WTC11 (cell line): ENCODE measurements around the gene SUPT3H. TPM values are rescaled to one million over a fixed set of nuclear protein-coding genes. Genes with fewer than 3 reads are reported as not detected.

Source experiments
- ATAC-seq: fragments of 200-7000 bp; cut with Tn5 transposase; 2 replicates; pipeline ENCODE4 v1.10.0; 2021; ENCODE audit warnings: mild to moderate bottlenecking, moderate library complexity
- CTCF ChIA-PET: fragments of 300-600 bp; sonication (Branson Sonifier 250); formaldehyde crosslinking; loops from one replicate; lab custom pipeline; 2021; ENCODE audit warnings: antibody characterized with exemption; lab: Charles Lee
- POLR2A ChIA-PET: fragments of 350-600 bp; sonication (Branson Sonifier 250); formaldehyde crosslinking; loops from one replicate; lab custom pipeline; 2021; ENCODE audit warnings: antibody characterized with exemption; lab: Charles Lee
- DNase-seq: peaks from one replicate; pipeline ENCODE4 v3.0.0; 2021; ENCODE audit warnings: low spot score
- H3K27ac Mint-ChIP-seq: 2 replicates; pipeline ENCODE4 v1.8.0; 2021; ENCODE audit warnings: mixed read lengths
- H3K27me3 Mint-ChIP-seq: 2 replicates; pipeline ENCODE4 v1.8.0; 2021; ENCODE audit warnings: low read depth, mild to moderate bottlenecking, moderate library complexity, mixed read lengths
- H3K36me3 Mint-ChIP-seq: 2 replicates; pipeline ENCODE4 v1.8.0; 2021; ENCODE audit warnings: mixed read lengths
- H3K4me1 Mint-ChIP-seq: 2 replicates; pipeline ENCODE4 v1.8.0; 2022; ENCODE audit warnings: mixed read lengths
- H3K4me3 Mint-ChIP-seq: 2 replicates; pipeline ENCODE4 v1.8.0; 2021; ENCODE audit warnings: mild to moderate bottlenecking, moderate library complexity, mixed read lengths
- H3K9me3 Mint-ChIP-seq: 2 replicates; pipeline ENCODE4 v1.8.0; 2021; ENCODE audit warnings: mixed read lengths
- AR ChIP-seq: fragments of 250-450 bp; sonication (Bioruptor Pico); IDR thresholded peaks from 2 replicates; pipeline ENCODE4 v1.9.0; 2021; ENCODE audit warnings: mild to moderate bottlenecking
- CREB1 ChIP-seq: sonication (generic); formaldehyde crosslinking; IDR thresholded peaks from 2 replicates; pipeline ENCODE4 v1.8.0; 2023; ENCODE audit warnings: mild to moderate bottlenecking, missing genetic modification reagents
- E2F1 ChIP-seq: sonication (generic); formaldehyde crosslinking; IDR thresholded peaks from 2 replicates; pipeline ENCODE4 v1.8.0; 2022; ENCODE audit warnings: mild to moderate bottlenecking, missing genetic modification reagents
- ESRRA ChIP-seq: sonication (generic); formaldehyde crosslinking; IDR thresholded peaks from 2 replicates; pipeline ENCODE4 v1.8.1; 2022; ENCODE audit warnings: mild to moderate bottlenecking, missing genetic modification reagents, borderline replicate concordance
- FOXK1 ChIP-seq: sonication (generic); formaldehyde crosslinking; IDR thresholded peaks from 2 replicates; pipeline ENCODE4 v1.8.0; 2022; ENCODE audit warnings: mild to moderate bottlenecking, moderate library complexity, missing genetic modification reagents
- FOXP1 ChIP-seq: sonication (generic); formaldehyde crosslinking; IDR thresholded peaks from 2 replicates; pipeline ENCODE4 v1.8.0; 2022; ENCODE audit warnings: missing genetic modification reagents, mild to moderate bottlenecking, moderate library complexity, borderline replicate concordance
- HMGA2 ChIP-seq: fragments of 250-450 bp; sonication (Bioruptor Pico); IDR thresholded peaks from 2 replicates; pipeline ENCODE4 v1.4.0; 2021; ENCODE audit warnings: mild to moderate bottlenecking, moderate library complexity
- IRF1 ChIP-seq: sonication (generic); formaldehyde crosslinking; IDR thresholded peaks from 2 replicates; pipeline ENCODE4 v1.8.0; 2023; ENCODE audit warnings: missing genetic modification reagents
- KAT7 ChIP-seq: sonication (generic); formaldehyde crosslinking; IDR thresholded peaks from 2 replicates; pipeline ENCODE4 v1.8.1; 2023; ENCODE audit warnings: missing genetic modification reagents, mild to moderate bottlenecking, borderline replicate concordance
- MYBL2 ChIP-seq: sonication (generic); formaldehyde crosslinking; IDR thresholded peaks from 2 replicates; pipeline ENCODE4 v1.8.1; 2023; ENCODE audit warnings: mild to moderate bottlenecking, moderate library complexity, missing genetic modification reagents
- NR1H2 ChIP-seq: sonication (generic); formaldehyde crosslinking; IDR thresholded peaks from 2 replicates; pipeline ENCODE4 v1.9.0; 2021; ENCODE audit warnings: mild to moderate bottlenecking, moderate library complexity, missing genetic modification reagents
- NR2C2 ChIP-seq: sonication (generic); formaldehyde crosslinking; IDR thresholded peaks from 2 replicates; pipeline ENCODE4 v1.8.0; 2022; ENCODE audit warnings: mild to moderate bottlenecking, missing genetic modification reagents
- OVOL2 ChIP-seq: fragments of 250-450 bp; sonication (Bioruptor Pico); IDR thresholded peaks from 2 replicates; pipeline ENCODE4 v1.9.0; 2021; ENCODE audit warnings: mild to moderate bottlenecking, borderline replicate concordance
- TCF7 ChIP-seq: sonication (generic); formaldehyde crosslinking; IDR thresholded peaks from 2 replicates; pipeline ENCODE4 v1.8.0; 2022; ENCODE audit warnings: mild to moderate bottlenecking, low read depth, missing genetic modification reagents, moderate library complexity
- TP53 ChIP-seq: sonication (generic); formaldehyde crosslinking; IDR thresholded peaks from 2 replicates; pipeline ENCODE4 v1.8.1; 2023; ENCODE audit warnings: mild to moderate bottlenecking, missing genetic modification reagents
- USF1 ChIP-seq: sonication (generic); formaldehyde crosslinking; IDR thresholded peaks from 2 replicates; pipeline ENCODE4 v1.8.0; 2022; ENCODE audit warnings: mild to moderate bottlenecking, missing genetic modification reagents
- ZBTB43 ChIP-seq: sonication (generic); formaldehyde crosslinking; IDR thresholded peaks from 2 replicates; pipeline ENCODE4 v1.8.1; 2023; ENCODE audit warnings: mild to moderate bottlenecking, missing genetic modification reagents
- ZNF121 ChIP-seq: sonication (generic); formaldehyde crosslinking; IDR thresholded peaks from 2 replicates; pipeline ENCODE4 v1.8.0; 2023; ENCODE audit warnings: missing genetic modification reagents
- ZNF138 ChIP-seq: sonication (generic); formaldehyde crosslinking; conservative IDR thresholded peaks from 2 replicates; pipeline ENCODE4 v1.8.1; 2022; ENCODE audit warnings: mild to moderate bottlenecking, moderate library complexity, missing genetic modification reagents
- ZNF263 ChIP-seq: sonication (generic); formaldehyde crosslinking; IDR thresholded peaks from 2 replicates; pipeline ENCODE4 v1.8.1; 2022; ENCODE audit warnings: low read depth, mild to moderate bottlenecking, moderate library complexity, missing genetic modification reagents
- ZNF281 ChIP-seq: sonication (generic); formaldehyde crosslinking; IDR thresholded peaks from 2 replicates; pipeline ENCODE4 v1.8.0; 2023; ENCODE audit warnings: mild to moderate bottlenecking, missing genetic modification reagents
- ZNF317 ChIP-seq: sonication (generic); formaldehyde crosslinking; IDR thresholded peaks from 2 replicates; pipeline ENCODE4 v1.8.1; 2023; ENCODE audit warnings: low read depth, mild to moderate bottlenecking, moderate library complexity, missing genetic modification reagents, borderline replicate concordance
- ZNF396 ChIP-seq: fragments of 250-450 bp; sonication (Bioruptor Pico); IDR thresholded peaks from 2 replicates; pipeline ENCODE4 v1.8.0; 2021; ENCODE audit warnings: mild to moderate bottlenecking, moderate library complexity, borderline replicate concordance
- ZNF425 ChIP-seq: fragments of 250-450 bp; sonication (Bioruptor Pico); conservative IDR thresholded peaks from 2 replicates; pipeline ENCODE4 v1.9.0; 2021; ENCODE audit warnings: mild to moderate bottlenecking
- total RNA-seq: library from RNA; stranded (reverse); gene quantifications from 3 replicates; pipeline ENCODE4 v1.2.3, GENCODE V29; 2021

The SUPT3H gene
- total RNA-seq, 1 experiment from 2014 or later: 15.3 TPM

- DNase-seq (no peak), ATAC-seq (no peak)
- peaks cover 7% of the 10 kb centered on the region for H3K4me1 Mint-ChIP-seq
- POLR2A ChIA-PET: no interaction called here
- TF ChIP-seq MYBL2 (CRISPR knock-in tag): no peak
- no peak for TF ChIP-seq ZBTB43 (CRISPR knock-in tag)
- no peak for TF ChIP-seq ESRRA
- TF ChIP-seq TCF7: no peak
- no peak for TF ChIP-seq FOXK1 (CRISPR knock-in tag)
- TF ChIP-seq TP53 (CRISPR knock-in tag): no peak
- TF ChIP-seq NR2C2 (CRISPR knock-in tag): no peak
- no peak for TF ChIP-seq IRF1 (CRISPR knock-in tag)
- TF ChIP-seq NR1H2 (CRISPR knock-in tag): no peak
- no peak overlapping the region for H3K4me3 Mint-ChIP-seq
- no peak overlapping the region for H3K27ac Mint-ChIP-seq
- CTCF ChIA-PET: no interaction called here
- H3K27me3 Mint-ChIP-seq: no peaks in the 10 kb centered on the region
- H3K9me3 Mint-ChIP-seq: peaks cover 19% of the 10 kb centered on the region
- H3K36me3 Mint-ChIP-seq: peaks cover 18% of the 10 kb centered on the region
Measured at GRCh38 chr6:44896701-44897100, 481.0 kb downstream of the SUPT3H start.

GRCh38 chr6:44892579-44892978 is 485.2 kb downstream of the SUPT3H start:
- H3K27ac Mint-ChIP-seq: no peak overlapping the region
- no peak overlapping the region for H3K4me3 Mint-ChIP-seq
- ChIA-PET POLR2A (no interaction called here), CTCF (no interaction called here)
- no peaks in the 10 kb centered on the region for H3K36me3 Mint-ChIP-seq
- H3K27me3 Mint-ChIP-seq: no peaks in the 10 kb centered on the region
- DNase-seq: no peak
- H3K4me1 Mint-ChIP-seq: no peaks in the 10 kb centered on the region
- peaks cover 8% of the 10 kb centered on the region; the same call in 1 of the 2 replicates for H3K9me3 Mint-ChIP-seq
- ATAC-seq: no peak
- TF ChIP-seq FOXP1 (CRISPR knock-in tag): no peak
- no peak for TF ChIP-seq ZNF396 (CRISPR knock-in tag)
- TF ChIP-seq ZNF263 (CRISPR knock-in tag): no peak
- no peak for TF ChIP-seq ZNF281 (CRISPR knock-in tag)
- no peak for TF ChIP-seq E2F1
- no peak for TF ChIP-seq ZNF425 (CRISPR knock-in tag)
- no peak for TF ChIP-seq USF1
- no peak for TF ChIP-seq OVOL2 (CRISPR knock-in tag)
- no peak for TF ChIP-seq KAT7
- no peak for TF ChIP-seq ZNF317 (CRISPR knock-in tag)
- no peak for TF ChIP-seq ZNF138
- TF ChIP-seq CREB1 (CRISPR knock-in tag): no peak
- no peak for TF ChIP-seq AR (CRISPR knock-in tag)
- no peak for TF ChIP-seq ZNF121 (CRISPR knock-in tag)
- no peak for TF ChIP-seq HMGA2 (CRISPR knock-in tag)
